HEK293T (cell line): ENCODE results near the gene MGA.
"Not testable (repeated sequence)": the region's sequence is repeated elsewhere in the genome, so short reads cannot be mapped to it uniquely, and the experiment has no call there.

Source experiments
- CTCF ChIA-PET: fragments of 350-600 bp; formaldehyde crosslinking; extraction: SDS; loops from one replicate; lab custom pipeline; 2021; ENCODE audit warnings: antibody characterized with exemption, inconsistent platforms; lab: Yijun Ruan, JAX
- POLR2A ChIA-PET: fragments of 350-600 bp; formaldehyde crosslinking; extraction: SDS; loops from one replicate; lab custom pipeline; 2020; ENCODE audit warnings: antibody characterized with exemption, inconsistent platforms; lab: Yijun Ruan, JAX
- DNase-seq: peaks from one replicate; pipeline ENCODE4 v3.0.0; 2012; ENCODE audit warnings: mixed read lengths; ENCODE audit errors: extremely low spot score
- ARNT ChIP-seq: fragments of 450-650 bp; IDR thresholded peaks from 2 replicates; pipeline ENCODE4 v1.6.1; 2017; ENCODE audit warnings: mild to moderate bottlenecking
- BHLHE40 ChIP-seq: fragments of 450-650 bp; IDR thresholded peaks from 2 replicates; pipeline ENCODE4 v1.6.1; 2016; ENCODE audit warnings: mild to moderate bottlenecking, moderate library complexity, borderline replicate concordance
- CTBP1 ChIP-seq: fragments of 450-650 bp; IDR thresholded peaks from 2 replicates; pipeline ENCODE4 v1.6.1; 2016; ENCODE audit warnings: borderline replicate concordance
- ELF4 ChIP-seq: fragments of 450-650 bp; IDR thresholded peaks from 2 replicates; pipeline ENCODE4 v1.6.1; 2017; ENCODE audit warnings: antibody characterized with exemption
- FOXA1 ChIP-seq: fragments of 450-650 bp; IDR thresholded peaks from 2 replicates; pipeline ENCODE4 v1.6.1; 2016; ENCODE audit warnings: mild to moderate bottlenecking
- FOXK2 ChIP-seq: fragments of 450-650 bp; IDR thresholded peaks from 2 replicates; pipeline ENCODE4 v1.6.1; 2016; ENCODE audit warnings: mild to moderate bottlenecking
- FOXM1 ChIP-seq: fragments of 450-650 bp; IDR thresholded peaks from 2 replicates; pipeline ENCODE4 v1.6.1; 2017; ENCODE audit warnings: mild to moderate bottlenecking, borderline replicate concordance
- HDGF ChIP-seq: fragments of 450-650 bp; IDR thresholded peaks from 2 replicates; pipeline ENCODE4 v1.6.1; 2017; ENCODE audit warnings: antibody characterized with exemption, borderline replicate concordance
- L3MBTL2 ChIP-seq: fragments of 450-650 bp; conservative IDR thresholded peaks from 2 replicates; pipeline ENCODE4 v1.6.1; 2016; ENCODE audit warnings: mild to moderate bottlenecking
- LEF1 ChIP-seq: fragments of 450-650 bp; IDR thresholded peaks from 2 replicates; pipeline ENCODE4 v1.6.1; 2017; ENCODE audit warnings: mild to moderate bottlenecking, borderline replicate concordance
- NFRKB ChIP-seq: fragments of 450-650 bp; IDR thresholded peaks from 2 replicates; pipeline ENCODE4 v1.6.1; 2016; ENCODE audit warnings: mild to moderate bottlenecking, moderate library complexity
- PKNOX1 ChIP-seq: fragments of 450-650 bp; IDR thresholded peaks from 2 replicates; pipeline ENCODE4 v1.6.1; 2016
- SP1 ChIP-seq: fragments of 450-650 bp; IDR thresholded peaks from 2 replicates; pipeline ENCODE4 v1.6.1; 2017
- SUZ12 ChIP-seq: fragments of 450-650 bp; IDR thresholded peaks from 2 replicates; pipeline ENCODE4 v1.6.1; 2016; ENCODE audit warnings: mild to moderate bottlenecking
- TARDBP ChIP-seq: fragments of 450-650 bp; IDR thresholded peaks from 2 replicates; pipeline ENCODE4 v1.6.1; 2016
- ZNF384 ChIP-seq: fragments of 450-650 bp; IDR thresholded peaks from 2 replicates; pipeline ENCODE4 v1.6.1; 2016

The MGA gene

GRCh38 chr15:41734079-41734478 lies 73.9 kb downstream of the MGA start:
- no peak for TF ChIP-seq FOXM1
- TF ChIP-seq PKNOX1 = no peak
- TF ChIP-seq ZNF384 = no peak
- no peak for TF ChIP-seq BHLHE40
- no peak for TF ChIP-seq SP1
- no peak for TF ChIP-seq LEF1
- TF ChIP-seq TARDBP = no peak
- no peak for TF ChIP-seq NFRKB
- no peak for TF ChIP-seq SUZ12
- TF ChIP-seq ELF4 = no peak
- no peak for TF ChIP-seq CTBP1
- no peak for TF ChIP-seq HDGF
- TF ChIP-seq ARNT = no peak
- no peak for TF ChIP-seq L3MBTL2
- TF ChIP-seq FOXA1 = no peak
- POLR2A ChIA-PET = no interaction called here
- CTCF ChIA-PET = no interaction called here
- no peak for DNase-seq

DNA sequence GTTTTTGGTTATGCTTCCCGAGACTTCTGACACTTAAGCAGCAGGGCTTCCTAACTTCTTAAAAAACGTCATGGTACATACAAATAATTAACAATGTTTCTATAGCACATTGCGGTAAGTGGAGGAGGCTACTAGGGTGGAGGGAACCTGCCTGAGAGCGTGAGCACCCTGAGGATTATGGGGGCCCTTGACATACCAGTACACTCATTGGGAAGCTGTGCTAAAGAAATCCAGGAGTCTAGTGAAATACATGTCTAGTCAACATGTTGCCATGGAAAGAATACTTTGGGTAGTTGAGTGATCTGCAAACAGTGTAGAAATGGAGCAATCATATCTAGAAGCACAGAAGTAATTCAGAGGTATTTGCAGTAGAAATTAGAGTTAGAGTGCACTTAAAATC lies 74.8 kb downstream of the MGA start:
- ChIA-PET CTCF (no interaction called here), POLR2A (no interaction called here)
- no peak for DNase-seq
- TF ChIP-seq FOXM1 (no peak), NFRKB (no peak), FOXA1 (no peak), PKNOX1 (no peak), SUZ12 (no peak), FOXK2 (no peak), BHLHE40 (no peak), ELF4 (no peak), CTBP1 (no peak), SP1 (no peak)

DNA sequence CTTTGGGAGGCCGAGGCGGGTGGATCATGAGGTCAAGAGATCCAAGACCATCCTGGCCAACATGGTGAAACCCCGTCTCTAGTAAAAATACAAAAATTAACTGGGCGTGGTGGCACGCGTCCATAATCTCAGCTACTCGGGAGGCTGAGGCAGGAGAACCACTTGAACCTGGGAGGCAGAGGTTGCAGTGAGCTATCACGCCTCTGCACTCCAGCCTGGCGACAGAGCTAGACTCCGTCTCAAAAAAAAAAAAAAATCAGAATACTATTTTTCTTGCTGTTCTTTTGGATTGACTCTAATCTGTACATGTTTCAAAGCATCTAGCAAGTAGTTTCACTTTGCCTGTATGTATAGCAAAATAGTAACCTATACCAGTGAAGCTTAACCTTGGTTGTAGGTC lies 75.3 kb downstream of the MGA start:
- CTCF ChIA-PET, DNase-seq, POLR2A ChIA-PET: not testable (repeated sequence)

GRCh38 chr15:41746802-41747201 lies 86.6 kb downstream of the MGA start:
- CTCF ChIA-PET = no interaction called here
- POLR2A ChIA-PET = no interaction called here
- TF ChIP-seq SP1 = no peak
- no peak for TF ChIP-seq PKNOX1
- TF ChIP-seq ZNF384 = no peak
- no peak for TF ChIP-seq ARNT
- no peak for TF ChIP-seq FOXM1
- no peak for TF ChIP-seq CTBP1
- no peak for TF ChIP-seq ELF4
- no peak for TF ChIP-seq HDGF
- TF ChIP-seq BHLHE40 = no peak
- no peak for TF ChIP-seq TARDBP
- TF ChIP-seq FOXK2 = no peak
- no peak for TF ChIP-seq FOXA1
- TF ChIP-seq NFRKB = no peak
- no peak for TF ChIP-seq SUZ12
- no peak for TF ChIP-seq LEF1
- TF ChIP-seq L3MBTL2 = no peak
- DNase-seq = no peak

- POLR2A ChIA-PET = no interaction called here
These were observed 96.0 kb downstream of the MGA start for GRCh38 chr15:41756198-41756597.

More at GRCh38 chr15:41756198-41756597, 96.0 kb downstream of the MGA start:
- CTCF ChIA-PET = no interaction called here
- DNase-seq = no peak
- TF ChIP-seq BHLHE40 = no peak
- no peak for TF ChIP-seq FOXK2
- TF ChIP-seq SP1 = no peak
- no peak for TF ChIP-seq ELF4
- TF ChIP-seq PKNOX1 = no peak
- no peak for TF ChIP-seq NFRKB
- no peak for TF ChIP-seq ARNT
- TF ChIP-seq SUZ12 = no peak
- TF ChIP-seq ZNF384 = no peak
- TF ChIP-seq FOXM1 = no peak
- no peak for TF ChIP-seq HDGF
- no peak for TF ChIP-seq TARDBP
- TF ChIP-seq CTBP1 = no peak
- no peak for TF ChIP-seq L3MBTL2
